CD8-positive, alpha-beta memory T cell (primary cell): Measurements from ENCODE around the gene TPSD1. TPM values are rescaled to one million over a fixed set of nuclear protein-coding genes. Genes with fewer than 3 reads are reported as not detected.

Experiments used
- CTCF ChIA-PET: fragments of 350-600 bp; sonication (Branson Sonifier 250); formaldehyde crosslinking; loops from one replicate; lab custom pipeline; 2021; ENCODE audit warnings: antibody characterized with exemption; lab: Charles Lee
- POLR2A ChIA-PET: fragments of 350-600 bp; sonication (Branson Sonifier 250); formaldehyde crosslinking; loops from one replicate; lab custom pipeline; 2021; ENCODE audit warnings: antibody characterized with exemption; lab: Charles Lee
- DNase-seq, 5 donors: peaks; one replicate each; pipeline versions ENCODE4 v3.0.0 to v3.0.0-alpha.2; 2020 to 2022; ENCODE audit warnings: mixed read lengths in 1 of 5
- H3K27ac ChIP-seq: one replicate; pipeline ENCODE4 v1.7.0; 2013; ENCODE audit warnings: low read depth, mild to moderate bottlenecking, low read length, moderate library complexity
- H3K27me3 ChIP-seq: 2 replicates; pipeline ENCODE4 v1.7.0; 2013; ENCODE audit warnings: low read length, mild to moderate bottlenecking; ENCODE audit not compliant: insufficient read depth, poor library complexity, severe bottlenecking
- H3K36me3 ChIP-seq: 2 replicates; pipeline ENCODE4 v1.7.0; 2013; ENCODE audit warnings: mild to moderate bottlenecking, low read length, moderate library complexity; ENCODE audit not compliant: insufficient read depth
- H3K4me1 ChIP-seq: 2 replicates; pipeline ENCODE4 v1.7.0; 2013; ENCODE audit warnings: mild to moderate bottlenecking, low read length, moderate library complexity; ENCODE audit not compliant: insufficient read depth
- H3K4me3 ChIP-seq: 2 replicates; pipeline ENCODE4 v1.7.0; 2013; ENCODE audit warnings: mild to moderate bottlenecking, low read length
- H3K9me3 ChIP-seq: 2 replicates; pipeline ENCODE4 v1.7.0; 2013; ENCODE audit warnings: mild to moderate bottlenecking, low read length
- H3K27ac Mint-ChIP-seq, 8 donors: one replicate each; pipeline ENCODE4 v1.8.0; 2020 to 2021; ENCODE audit warnings: mixed read lengths in 8 of 8, mild to moderate bottlenecking in 6 of 8, inconsistent platforms in 3 of 8, moderate library complexity in 3 of 8
- H3K27me3 Mint-ChIP-seq, 2 donors: one replicate each; pipeline ENCODE4 v1.8.0; 2020 to 2021; ENCODE audit warnings: mixed read lengths in 2 of 2, mild to moderate bottlenecking in 1 of 2, moderate library complexity in 1 of 2
- H3K36me3 Mint-ChIP-seq, 3 donors: one replicate each; pipeline ENCODE4 v1.8.0; 2020 to 2021; ENCODE audit warnings: mixed read lengths in 3 of 3, inconsistent platforms in 1 of 3, mild to moderate bottlenecking in 1 of 3
- H3K4me1 Mint-ChIP-seq, 3 donors: one replicate each; pipeline ENCODE4 v1.8.0; 2020 to 2021; ENCODE audit warnings: mixed read lengths in 3 of 3, inconsistent platforms in 1 of 3, mild to moderate bottlenecking in 1 of 3
- H3K4me3 Mint-ChIP-seq, 7 donors: one replicate each; pipeline ENCODE4 v1.8.0; 2020 to 2021; ENCODE audit warnings: mixed read lengths in 7 of 7, mild to moderate bottlenecking in 6 of 7, moderate library complexity in 4 of 7, inconsistent platforms in 2 of 7
- H3K9me3 Mint-ChIP-seq, 5 donors: one replicate each; pipeline ENCODE4 v1.8.0; 2020 to 2022; ENCODE audit warnings: mixed read lengths in 5 of 5, mild to moderate bottlenecking in 3 of 5, moderate library complexity in 2 of 5, inconsistent platforms in 1 of 5
- polyA plus RNA-seq: library from polyadenylated mRNA; unstranded; fragments of 300-500 nt; fragmentation: Illumina TruSeq; gene quantifications from one replicate; pipeline ENCODE4 v1.2.3, GENCODE V29; 2021
- total RNA-seq, 2 experiments: library from RNA; stranded (reverse); gene quantifications; one replicate each; pipeline ENCODE4 v1.2.3, GENCODE V29; 2021

TPSD1 gene
- total and polyA plus RNA-seq, 3 experiments from 2014 or later: not detected

GRCh38 chr16:1282324-1282973 lies 26.6 kb downstream of the TPSD1 start:
- ChIA-PET POLR2A (no interaction called here), CTCF (no interaction called here)
- Mint-ChIP-seq H3K9me3 (peaks cover 0 to 2% (median 0%) of the 10 kb centered on the region in 5 donors), H3K4me1 (no peaks in the 10 kb centered on the region), H3K27ac (no peak overlapping the region), H3K27me3 (peaks cover 0 to 11% of the 10 kb centered on the region in 2 donors), H3K4me3 (no peak overlapping the region), H3K36me3 (no peaks in the 10 kb centered on the region)
- no peak for DNase-seq
- Histone ChIP-seq H3K4me1 (no peaks in the 10 kb centered on the region), H3K27me3 (peaks cover 4% of the 10 kb centered on the region), H3K4me3 (no peak overlapping the region), H3K9me3 (no peaks in the 10 kb centered on the region), H3K36me3 (no peaks in the 10 kb centered on the region), H3K27ac (no peak overlapping the region)

- Mint-ChIP-seq H3K9me3 (no peaks in the 10 kb centered on the region), H3K27me3 (peaks cover 7 to 14% of the 10 kb centered on the region in 2 donors), H3K4me1 (no peaks in the 10 kb centered on the region), H3K36me3 (no peaks in the 10 kb centered on the region), H3K4me3 (no peak overlapping the region), H3K27ac (no peak overlapping the region)
- POLR2A ChIA-PET: no interaction called here
- H3K27ac ChIP-seq: no peak overlapping the region
- no peaks in the 10 kb centered on the region for H3K9me3 ChIP-seq
- no peak overlapping the region for H3K4me3 ChIP-seq
- no peak for DNase-seq
- peaks cover 3% of the 10 kb centered on the region for H3K27me3 ChIP-seq
- no peaks in the 10 kb centered on the region for H3K36me3 ChIP-seq
- CTCF ChIA-PET: no interaction called here
- H3K4me1 ChIP-seq: no peaks in the 10 kb centered on the region
Measured at GRCh38 chr16:1283296-1283695, 27.4 kb downstream of the TPSD1 start.

GRCh38 chr16:1283996-1284616 lies 28.2 kb downstream of the TPSD1 start:
- ChIA-PET CTCF (no interaction called here), POLR2A (no interaction called here)
- no peaks in the 10 kb centered on the region for H3K36me3 Mint-ChIP-seq
- H3K4me1 Mint-ChIP-seq: no peaks in the 10 kb centered on the region
- DNase-seq: no peak
- Histone ChIP-seq H3K36me3 (no peaks in the 10 kb centered on the region), H3K4me3 (no peak overlapping the region), H3K27me3 (peaks cover 3% of the 10 kb centered on the region), H3K9me3 (no peaks in the 10 kb centered on the region), H3K27ac (no peak overlapping the region), H3K4me1 (no peaks in the 10 kb centered on the region)
- no peak overlapping the region for H3K27ac Mint-ChIP-seq
- no peaks in the 10 kb centered on the region for H3K9me3 Mint-ChIP-seq
- no peak overlapping the region for H3K4me3 Mint-ChIP-seq
- H3K27me3 Mint-ChIP-seq: peaks cover 8 to 19% of the 10 kb centered on the region in 2 donors

GRCh38 chr16:1285669-1286512 lies 30.0 kb downstream of the TPSD1 start:
- peaks cover 0 to 3% (median 0%) of the 10 kb centered on the region in 3 donors for H3K4me1 Mint-ChIP-seq
- no peak overlapping the region for H3K27ac Mint-ChIP-seq
- H3K27me3 Mint-ChIP-seq: peaks cover 18 to 29% of the 10 kb centered on the region in 2 donors
- no peaks in the 10 kb centered on the region for H3K36me3 ChIP-seq
- no peak overlapping the region for H3K4me3 ChIP-seq
- H3K9me3 Mint-ChIP-seq: no peaks in the 10 kb centered on the region
- H3K4me3 Mint-ChIP-seq: no peak overlapping the region
- H3K9me3 ChIP-seq: no peaks in the 10 kb centered on the region
- no peaks in the 10 kb centered on the region for H3K36me3 Mint-ChIP-seq
- no peak overlapping the region for H3K27ac ChIP-seq
- ChIA-PET CTCF (no interaction called here), POLR2A (no interaction called here)
- peaks cover 8% of the 10 kb centered on the region for H3K27me3 ChIP-seq
- no peak for DNase-seq
- no peaks in the 10 kb centered on the region for H3K4me1 ChIP-seq

- POLR2A ChIA-PET: no interaction called here
- CTCF ChIA-PET: no interaction called here
- H3K27me3 Mint-ChIP-seq: peaks cover 24 to 34% of the 10 kb centered on the region in 2 donors
Measured at GRCh38 chr16:1286513-1287094, 30.7 kb downstream of the TPSD1 start.

GRCh38 chr16:1287982-1288670 lies 32.3 kb downstream of the TPSD1 start:
- Mint-ChIP-seq H3K4me3 (no peak overlapping the region), H3K27me3 (peaks cover 25 to 42% of the 10 kb centered on the region in 2 donors), H3K4me1 (peaks cover 0 to 3% (median 0%) of the 10 kb centered on the region in 3 donors), H3K27ac (no peak overlapping the region), H3K9me3 (no peaks in the 10 kb centered on the region), H3K36me3 (no peaks in the 10 kb centered on the region)
- Histone ChIP-seq H3K27ac (no peak overlapping the region), H3K36me3 (no peaks in the 10 kb centered on the region), H3K4me1 (no peaks in the 10 kb centered on the region), H3K4me3 (no peak overlapping the region), H3K27me3 (peaks cover 8% of the 10 kb centered on the region), H3K9me3 (no peaks in the 10 kb centered on the region)
- no peak for DNase-seq
- CTCF ChIA-PET: no interaction called here
- POLR2A ChIA-PET: no interaction called here

More at GRCh38 chr16:1286513-1287094, 30.7 kb downstream of the TPSD1 start:
- Mint-ChIP-seq H3K27ac (no peak overlapping the region), H3K9me3 (no peaks in the 10 kb centered on the region), H3K4me1 (peaks cover 0 to 3% (median 0%) of the 10 kb centered on the region in 3 donors), H3K4me3 (no peak overlapping the region), H3K36me3 (no peaks in the 10 kb centered on the region)
- DNase-seq: no peak
- no peaks in the 10 kb centered on the region for H3K9me3 ChIP-seq
- no peak overlapping the region for H3K27ac ChIP-seq
- H3K27me3 ChIP-seq: peaks cover 8% of the 10 kb centered on the region
- no peak overlapping the region for H3K4me3 ChIP-seq
- H3K36me3 ChIP-seq: no peaks in the 10 kb centered on the region
- H3K4me1 ChIP-seq: no peaks in the 10 kb centered on the region

- peaks cover 27 to 50% of the 10 kb centered on the region in 2 donors for H3K27me3 Mint-ChIP-seq
- Histone ChIP-seq H3K27me3 (peaks cover 8% of the 10 kb centered on the region), H3K9me3 (no peaks in the 10 kb centered on the region), H3K4me1 (no peaks in the 10 kb centered on the region), H3K27ac (no peak overlapping the region), H3K4me3 (no peak overlapping the region), H3K36me3 (no peaks in the 10 kb centered on the region)
- no peaks in the 10 kb centered on the region for H3K36me3 Mint-ChIP-seq
- H3K4me1 Mint-ChIP-seq: peaks cover 0 to 3% (median 0%) of the 10 kb centered on the region in 3 donors
- H3K4me3 Mint-ChIP-seq: peak overlapping the region in 1 of 7 donors; percentile 61
- H3K27ac Mint-ChIP-seq: no peak overlapping the region
- peak in 1 of 5 donors; percentile 26 for DNase-seq
- ChIA-PET POLR2A (no interaction called here), CTCF (no interaction called here)
- H3K9me3 Mint-ChIP-seq: no peaks in the 10 kb centered on the region
Measured at GRCh38 chr16:1288813-1289476, 33.1 kb downstream of the TPSD1 start.
